ENCODE results near the gene NR6A1.

GRCh38 chr9:124723352-124723751, 47.8 kb downstream of the NR6A1 start:
- TF ChIP-seq POLR2A (IDR thresholded peaks at IDR 0.05; ENCODE audit: low read depth, low read length): no peak
- no peak for TF ChIP-seq POLR2AphosphoS5 (IDR thresholded peaks at IDR 0.05; ENCODE audit: low read depth, low read length)

Data from GM12892 (cell line).